ENCODE results near the gene INPP5J. TPM values are rescaled to one million over a fixed set of nuclear protein-coding genes. Genes with fewer than 3 reads are reported as not detected.

INPP5J gene
- total and polyA plus RNA-seq, 3 donors from 2014 or later: 5.2 to 17.2 (median 11.3) TPM

DNA sequence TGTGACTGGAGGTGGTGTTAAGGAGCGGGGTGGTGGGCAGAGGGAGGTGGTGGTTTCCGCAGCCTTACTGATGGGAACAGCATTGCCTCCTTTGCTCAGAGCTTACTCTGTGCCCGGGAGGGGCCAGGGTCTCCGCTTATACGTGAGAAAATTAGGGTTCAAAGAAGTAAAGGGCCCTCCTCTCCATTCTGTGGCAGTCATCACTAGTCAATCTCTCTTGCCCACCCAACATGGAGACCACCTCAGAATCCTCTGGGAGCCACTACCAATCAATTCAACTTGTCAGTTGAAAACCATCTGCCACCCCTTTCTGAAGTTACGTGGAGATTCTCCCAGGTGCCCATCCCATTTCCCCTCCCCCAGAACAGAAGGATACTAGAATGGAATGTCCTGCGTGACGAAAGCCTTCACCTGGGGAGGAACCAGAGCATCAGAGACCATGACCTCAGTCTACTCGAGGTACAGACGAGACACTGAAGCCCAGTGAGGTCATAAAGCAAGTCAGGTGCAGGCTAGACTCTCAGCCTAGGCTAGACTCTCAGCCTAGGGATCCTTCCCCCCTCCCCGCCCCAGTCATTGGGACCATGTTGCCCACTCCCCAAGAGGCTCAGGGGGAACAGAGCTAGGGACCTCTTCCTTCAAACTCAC lies 17.4 kb upstream of the INPP5J start:
- intact Hi-C loops (cut with DNase I; ENCODE audit: low total_unique reads): no loop called here
- TF ChIP-seq, protein P1, sequence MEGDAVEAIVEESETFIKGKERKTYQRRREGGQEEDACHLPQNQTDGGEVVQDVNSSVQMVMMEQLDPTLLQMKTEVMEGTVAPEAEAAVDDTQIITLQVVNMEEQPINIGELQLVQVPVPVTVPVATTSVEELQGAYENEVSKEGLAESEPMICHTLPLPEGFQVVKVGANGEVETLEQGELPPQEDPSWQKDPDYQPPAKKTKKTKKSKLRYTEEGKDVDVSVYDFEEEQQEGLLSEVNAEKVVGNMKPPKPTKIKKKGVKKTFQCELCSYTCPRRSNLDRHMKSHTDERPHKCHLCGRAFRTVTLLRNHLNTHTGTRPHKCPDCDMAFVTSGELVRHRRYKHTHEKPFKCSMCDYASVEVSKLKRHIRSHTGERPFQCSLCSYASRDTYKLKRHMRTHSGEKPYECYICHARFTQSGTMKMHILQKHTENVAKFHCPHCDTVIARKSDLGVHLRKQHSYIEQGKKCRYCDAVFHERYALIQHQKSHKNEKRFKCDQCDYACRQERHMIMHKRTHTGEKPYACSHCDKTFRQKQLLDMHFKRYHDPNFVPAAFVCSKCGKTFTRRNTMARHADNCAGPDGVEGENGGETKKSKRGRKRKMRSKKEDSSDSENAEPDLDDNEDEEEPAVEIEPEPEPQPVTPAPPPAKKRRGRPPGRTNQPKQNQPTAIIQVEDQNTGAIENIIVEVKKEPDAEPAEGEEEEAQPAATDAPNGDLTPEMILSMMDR (IDR thresholded peaks at IDR 0.05): no peak
- no peak for TF ChIP-seq POLR2A (IDR thresholded peaks at IDR 0.05)
- no peak for DNase-seq
- WGBS, 2 donors: 49 to 64% methylated on average over 11 of the region's 11 CpGs
- H3K27me3 ChIP-seq: no peaks in the 10 kb centered on the region
- no peaks in the 10 kb centered on the region for H3K36me3 ChIP-seq (ENCODE audit: low read depth, missing control alignments)
- peak overlapping the region; percentile 1 to 37 for H3K4me3 ChIP-seq
- no peaks in the 10 kb centered on the region for H3K9me3 ChIP-seq
- H3K4me1 ChIP-seq: no peaks in the 10 kb centered on the region
- H3K27ac ChIP-seq: peak overlapping the region in 1 of 2 donors; percentile 96

DNA sequence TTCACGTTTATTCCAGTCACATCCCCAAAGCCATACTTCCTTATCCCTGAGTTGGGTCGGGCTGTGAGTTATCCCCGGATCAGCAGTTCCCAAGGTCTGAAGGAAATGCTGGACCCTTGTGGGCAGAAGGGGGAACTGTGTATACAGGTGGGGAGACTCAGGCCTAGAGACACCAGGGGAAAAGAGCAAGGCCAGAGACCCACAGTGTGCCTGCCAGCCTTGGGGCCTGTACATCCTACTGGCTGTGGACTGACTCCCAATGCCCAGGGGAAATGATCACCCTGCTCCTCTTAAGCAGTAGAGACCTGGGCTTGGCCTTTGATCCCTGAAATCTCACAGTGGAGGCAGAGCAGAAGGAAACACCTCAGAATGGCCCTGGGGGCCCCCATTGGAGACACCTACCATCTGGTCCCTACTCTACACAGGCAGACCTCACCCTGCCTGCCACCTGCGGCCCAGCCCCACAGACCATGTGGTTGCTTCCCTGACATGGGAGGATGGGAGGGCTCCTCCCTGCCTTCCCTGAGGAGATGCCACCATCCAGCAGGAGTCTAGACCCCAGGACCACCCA lies 16.7 kb upstream of the INPP5J start:
- DNase-seq: no peak
- Histone ChIP-seq H3K27ac (peak overlapping the region; percentile 89 to 96), H3K9me3 (no peaks in the 10 kb centered on the region), H3K4me1 (no peaks in the 10 kb centered on the region), H3K36me3 (ENCODE audit: low read depth, missing control alignments) (no peaks in the 10 kb centered on the region), H3K4me3 (peak overlapping the region; percentile 71 to 72), H3K27me3 (no peaks in the 10 kb centered on the region)
- 38 to 47% methylated on average over 2 to 4 of the region's 4 CpGs for WGBS, 2 donors
- no peak for TF ChIP-seq POLR2A (IDR thresholded peaks at IDR 0.05)
- TF ChIP-seq, protein P1 (IDR thresholded peaks at IDR 0.05): peak in 1 of 3 experiments; percentile 15
- intact Hi-C loops (cut with DNase I; ENCODE audit: low total_unique reads): no loop called here

- H3K27me3 ChIP-seq: no peaks in the 10 kb centered on the region
- 20 to 35% methylated on average over 14 of the region's 14 CpGs for WGBS, 2 donors
- no peaks in the 10 kb centered on the region for H3K4me1 ChIP-seq
These were observed 16.0 kb upstream of the INPP5J start for GRCh38 chr22:31106731-31107177.

DNA sequence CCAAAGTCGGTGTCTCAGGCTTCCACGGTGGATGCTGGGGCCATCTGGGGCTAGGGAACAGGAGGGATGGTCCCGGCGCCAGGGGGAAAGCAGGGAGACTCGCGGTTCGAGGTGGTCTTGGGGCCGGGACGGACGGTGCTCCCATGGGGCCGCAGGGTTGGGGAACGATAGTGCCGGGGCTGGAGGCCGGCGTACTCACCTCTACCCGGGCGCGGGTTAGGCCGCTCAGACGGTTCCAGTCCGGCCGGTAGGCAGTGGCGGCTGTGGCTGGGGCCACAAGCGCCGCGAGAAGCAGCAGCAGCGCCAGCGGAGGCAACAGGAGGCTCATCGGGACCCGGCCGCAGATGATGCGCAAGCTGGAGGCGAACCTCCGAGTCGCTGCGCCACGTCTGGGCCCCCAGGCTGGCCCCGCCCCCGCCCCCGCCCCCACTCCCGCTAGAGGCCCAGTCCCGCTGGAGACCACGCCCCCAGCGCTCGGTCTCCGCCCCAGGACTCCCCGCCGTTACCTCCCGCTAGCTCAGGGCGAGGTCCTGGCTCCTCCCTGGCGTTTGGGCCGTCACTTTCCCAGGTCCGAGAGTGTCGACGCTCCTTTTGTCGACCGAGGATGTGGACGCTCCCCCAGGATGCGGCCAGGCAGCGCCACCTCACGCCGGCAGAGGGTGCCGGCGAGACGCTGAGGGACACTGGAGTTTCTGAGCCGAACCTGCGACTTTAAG lies 15.4 kb upstream of the INPP5J start, which contains the start of gene SELENOM:
SELENOM (minus strand) TSS at position 391 of the 716 bp plus-strand sequence; CDS start at position 328, 63 bp downstream.
- intact Hi-C loops (cut with DNase I; ENCODE audit: low total_unique reads): no loop called here
- WGBS, 2 donors: 2 to 5% methylated on average over 21 to 43 of the region's 67 CpGs
- peak within 1 kb of the TSS; percentile 89 to 96 for H3K27ac ChIP-seq
- peak; percentile 96 for DNase-seq
- no peaks in the 10 kb centered on the region for H3K36me3 ChIP-seq (ENCODE audit: low read depth, missing control alignments)
- H3K4me1 ChIP-seq: no peaks in the 10 kb centered on the region
- H3K4me3 ChIP-seq: peak within 1 kb of the TSS; percentile 71 to 72
- H3K9me3 ChIP-seq: no peaks in the 10 kb centered on the region
- no peaks in the 10 kb centered on the region for H3K27me3 ChIP-seq
- TF ChIP-seq POLR2A (IDR thresholded peaks at IDR 0.05): no peak
- TF ChIP-seq, protein P1 (IDR thresholded peaks at IDR 0.05): peak; percentile 89 to 95 (median 89)

More at GRCh38 chr22:31106731-31107177, 16.0 kb upstream of the INPP5J start:
- intact Hi-C loops (cut with DNase I; ENCODE audit: low total_unique reads): no loop called here
- Histone ChIP-seq H3K36me3 (ENCODE audit: low read depth, missing control alignments) (no peaks in the 10 kb centered on the region), H3K9me3 (no peaks in the 10 kb centered on the region), H3K4me3 (peak overlapping the region; percentile 71 to 72), H3K27ac (peak overlapping the region; percentile 89 to 96)
- no peak for DNase-seq
- no peak for TF ChIP-seq POLR2A (IDR thresholded peaks at IDR 0.05)
- TF ChIP-seq, protein P1 (IDR thresholded peaks at IDR 0.05): no peak

Data from testis (tissue), 3 donors.